ENCODE data around the gene MROH2B.

Gene MROH2B

GRCh38 chr5:41012318-41012717 is 58.8 kb downstream of the MROH2B start:
- no peak for DNase-seq

- DNase-seq: no peak
Measured at GRCh38 chr5:41010572-41010971, 60.6 kb downstream of the MROH2B start.

DNA sequence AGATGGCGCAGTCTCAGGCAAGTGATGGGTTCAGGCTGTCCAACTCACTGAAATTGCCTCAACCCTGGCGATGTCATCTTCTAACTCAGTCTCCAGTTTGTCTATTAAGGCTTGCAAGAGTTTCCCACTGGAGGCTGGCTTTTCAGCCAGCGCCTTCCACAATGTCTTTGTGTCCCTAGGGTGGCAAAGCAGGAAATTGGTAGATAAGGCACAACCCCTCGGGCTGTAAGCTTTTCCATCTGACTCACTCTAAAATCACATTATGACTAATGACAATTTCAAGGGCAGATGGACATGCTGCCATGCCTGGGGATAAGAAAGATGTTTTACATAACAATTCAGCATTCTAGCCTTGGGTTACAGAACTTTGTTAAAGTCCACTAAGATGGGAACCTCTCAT is 61.9 kb downstream of the MROH2B start:
- no peak for DNase-seq

- DNase-seq: no peak
Measured at GRCh38 chr5:41004931-41005330, 66.2 kb downstream of the MROH2B start.

DNA sequence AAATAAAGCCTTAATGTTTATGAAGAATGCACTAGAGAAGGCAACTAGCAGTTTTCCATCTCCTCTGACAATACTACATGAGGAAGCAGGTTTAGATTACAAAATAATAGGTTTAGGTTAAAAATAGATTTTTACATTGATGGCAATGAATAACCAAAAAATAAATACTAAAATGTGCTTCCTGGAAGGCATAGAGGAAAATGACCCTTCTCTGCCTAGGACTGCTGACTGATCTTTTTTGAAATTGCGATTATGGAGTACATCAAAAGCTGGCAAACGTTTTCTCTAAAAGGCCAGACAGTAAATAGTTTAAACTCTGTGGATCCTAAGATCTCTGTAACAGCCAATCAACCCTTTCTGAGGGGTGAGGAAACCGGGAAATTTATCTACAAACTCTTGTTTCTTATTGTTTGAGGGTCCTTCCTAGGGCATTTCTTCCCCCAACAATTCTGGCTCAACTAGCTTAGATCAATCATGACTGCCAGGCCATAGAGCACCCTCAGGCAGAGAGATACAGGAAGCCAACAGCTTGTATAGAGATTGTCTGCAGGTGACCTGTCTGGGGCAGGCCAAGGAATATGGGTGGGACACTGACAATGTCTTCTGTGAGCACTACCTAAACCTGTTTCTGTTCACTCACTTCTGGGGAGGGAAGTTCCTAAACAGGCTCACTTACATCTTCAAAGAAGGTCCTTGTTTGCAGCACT is 67.3 kb downstream of the MROH2B start:
- DNase-seq: no peak

DNA sequence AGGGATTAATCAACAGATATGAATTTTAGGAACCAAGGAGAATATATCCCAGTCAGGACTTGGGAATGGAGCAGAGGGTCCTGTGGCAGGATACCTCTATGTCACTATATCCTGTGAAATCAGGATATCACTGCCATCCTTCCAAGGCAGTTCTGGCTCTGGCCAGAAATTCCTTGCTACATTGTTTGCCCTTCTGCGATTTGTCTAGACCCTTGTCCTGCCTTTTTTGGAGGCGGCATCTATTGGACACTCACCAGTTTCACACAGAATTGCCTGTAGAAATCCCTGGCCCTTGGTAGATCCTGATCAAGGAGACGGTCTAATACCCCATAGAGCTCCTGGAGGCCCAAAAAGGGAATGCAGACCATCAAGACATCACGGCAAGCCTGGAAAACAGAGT is 71.2 kb downstream of the MROH2B start:
- DNase-seq: no peak

- DNase-seq: no peak
Measured at GRCh38 chr5:40999142-40999541, 72.0 kb downstream of the MROH2B start.

DNA sequence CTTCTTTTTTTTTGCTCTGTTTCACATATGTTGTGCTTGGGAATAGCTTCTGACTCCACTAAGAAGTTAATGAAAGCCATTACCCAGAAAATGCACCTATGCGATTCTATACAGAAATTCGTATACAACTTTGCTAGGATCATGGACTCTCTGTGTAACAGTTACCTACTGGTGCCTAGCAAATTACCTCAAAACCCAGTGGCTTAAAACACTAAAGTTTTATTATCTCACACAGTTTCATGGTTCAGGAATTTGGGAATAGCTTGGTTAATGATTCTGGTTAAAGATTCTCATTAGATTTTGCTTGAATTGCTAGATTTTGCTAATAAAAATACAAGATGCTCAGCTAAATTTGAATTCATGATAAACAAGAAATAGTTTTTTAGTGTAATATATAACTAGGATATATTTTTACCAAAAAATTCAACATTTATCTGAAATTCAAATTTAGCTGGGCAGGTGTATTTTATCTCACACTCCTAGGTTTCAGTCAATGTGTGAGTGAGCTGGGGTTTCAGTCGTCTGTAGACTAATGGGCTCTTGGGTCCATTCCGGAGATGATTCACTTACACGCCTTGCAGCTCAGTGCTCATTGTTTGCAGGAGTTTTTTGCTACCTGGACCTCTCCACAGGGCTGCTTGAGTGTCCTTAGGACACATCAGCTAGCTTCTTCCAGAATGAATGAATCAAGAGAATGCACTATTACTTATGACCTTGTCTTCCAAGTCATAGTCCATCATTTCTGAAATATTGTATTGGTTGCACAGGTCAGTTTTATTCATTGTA is 75.1 kb downstream of the MROH2B start:
- no peak for DNase-seq

- DNase-seq: no peak
Measured at GRCh38 chr5:40991981-40992559, 79.1 kb downstream of the MROH2B start.

DNA sequence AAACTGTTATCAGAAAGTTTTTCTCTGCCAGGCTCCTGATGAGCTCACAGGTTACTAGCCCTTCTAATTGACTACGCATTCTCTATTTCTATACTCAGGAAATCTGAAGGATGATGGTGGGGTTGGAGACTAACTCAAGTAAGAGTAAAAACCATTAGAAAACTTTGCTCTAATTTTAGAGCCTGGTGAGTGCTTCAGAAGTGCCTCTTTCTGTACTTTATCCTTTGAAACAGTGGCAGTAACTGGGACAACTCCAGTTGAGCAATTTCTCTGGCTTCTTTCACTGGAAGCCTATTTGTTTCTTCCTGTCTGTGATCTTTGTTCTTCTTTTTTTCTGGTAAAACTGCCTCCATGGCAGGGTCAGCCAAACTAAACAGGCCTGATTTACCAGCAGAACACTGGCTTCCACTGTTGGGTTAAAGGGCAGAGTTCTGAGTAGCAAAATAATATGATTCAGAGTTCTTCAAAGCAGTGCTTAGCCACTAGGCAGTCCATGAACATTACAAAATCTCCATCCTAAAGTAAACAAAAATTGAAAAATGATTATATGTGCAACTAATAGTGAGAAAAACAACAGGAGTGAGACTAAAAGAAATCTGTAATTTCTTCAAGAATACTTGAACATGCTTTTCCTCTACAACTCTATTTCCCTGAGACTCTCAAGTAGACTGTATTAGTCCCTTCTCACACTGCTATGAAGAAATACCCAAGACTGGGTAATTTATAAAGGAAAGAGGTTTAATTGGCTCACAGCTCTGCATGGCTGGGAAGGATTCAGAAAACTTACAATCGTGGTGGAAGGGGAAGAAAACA is 79.8 kb downstream of the MROH2B start:
- DNase-seq: no peak

GRCh38 chr5:40988746-40989510 is 82.2 kb downstream of the MROH2B start:
- no peak for DNase-seq

DNA sequence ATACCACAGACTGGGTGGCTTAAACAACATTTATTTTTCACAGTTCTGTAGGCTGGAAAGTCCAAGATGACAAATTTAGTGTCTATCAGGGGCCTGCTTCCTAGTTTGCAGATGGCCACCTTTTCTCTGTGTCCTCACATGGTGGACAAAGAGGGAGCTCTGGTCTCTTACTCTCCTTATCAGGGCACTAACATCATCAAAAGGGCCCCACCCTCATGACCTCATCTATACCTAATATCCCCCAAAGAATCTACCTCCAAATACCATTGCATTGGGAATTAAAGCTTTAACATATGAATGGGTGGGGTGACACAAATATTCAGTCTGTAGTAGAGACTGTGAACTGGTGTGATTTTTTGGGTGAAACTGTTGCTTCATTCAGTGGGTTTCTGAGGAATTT is 83.8 kb downstream of the MROH2B start:
- DNase-seq: no peak

DNA sequence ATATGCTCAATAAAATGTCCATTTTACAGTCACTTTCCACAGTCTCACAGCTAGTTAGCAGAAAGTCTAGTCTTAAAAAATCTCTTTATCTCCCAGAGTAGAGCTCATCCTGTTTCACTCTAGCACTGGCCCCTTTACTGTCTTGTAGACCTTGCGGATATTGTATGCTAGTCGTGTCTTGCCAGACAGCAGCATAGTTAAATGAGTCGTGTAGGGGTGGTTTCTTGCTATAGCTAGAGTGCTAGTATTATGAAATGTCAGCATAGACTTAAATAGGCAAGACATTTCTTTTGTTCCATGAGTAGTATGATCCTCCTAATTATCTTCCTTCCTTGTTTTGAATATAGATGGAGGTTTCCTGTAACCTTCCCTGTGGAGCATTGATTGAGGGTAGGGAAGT is 84.5 kb downstream of the MROH2B start:
- DNase-seq: no peak

GRCh38 chr5:40985501-40985900 is 85.6 kb downstream of the MROH2B start:
- no peak for DNase-seq

DNA sequence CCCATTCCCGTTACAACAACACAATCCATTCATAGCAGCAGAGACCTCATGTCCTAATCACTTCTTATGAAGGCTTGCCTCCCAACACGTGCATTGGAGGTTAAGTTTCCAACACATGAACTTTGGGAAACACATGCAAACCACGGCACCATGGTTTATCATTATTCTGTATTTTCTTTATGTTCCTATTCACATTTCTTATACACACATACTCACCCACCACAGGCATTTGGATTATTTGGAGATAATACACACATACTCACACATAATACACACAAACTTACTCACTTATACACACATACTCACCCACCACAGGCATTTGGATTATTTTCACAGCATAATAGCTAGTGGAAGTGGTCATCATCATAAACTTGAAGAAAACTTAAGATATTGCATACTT is 86.3 kb downstream of the MROH2B start:
- no peak for DNase-seq

DNA sequence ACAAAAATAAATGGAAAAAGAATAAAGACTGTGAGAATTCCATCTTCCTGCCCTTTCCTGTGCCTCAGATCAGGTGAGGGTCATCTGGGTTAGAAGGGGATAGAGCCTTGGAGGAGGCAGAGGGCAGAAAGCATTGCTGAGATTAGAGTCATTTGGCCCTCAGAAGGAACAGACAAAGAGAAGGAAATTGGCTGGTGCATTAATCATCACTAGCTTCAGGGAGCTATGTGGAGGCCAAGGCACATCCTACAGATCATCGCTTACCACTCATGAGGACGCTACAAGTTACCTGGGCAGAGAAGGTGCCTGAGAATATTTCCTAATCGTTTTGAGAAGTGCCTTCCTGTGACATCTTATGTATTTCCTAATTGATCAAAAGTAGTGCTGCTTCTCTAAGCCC is 87.4 kb downstream of the MROH2B start:
- no peak for DNase-seq

- no peak for DNase-seq
Measured at GRCh38 chr5:40981420-40981819, 89.7 kb downstream of the MROH2B start.

DNA sequence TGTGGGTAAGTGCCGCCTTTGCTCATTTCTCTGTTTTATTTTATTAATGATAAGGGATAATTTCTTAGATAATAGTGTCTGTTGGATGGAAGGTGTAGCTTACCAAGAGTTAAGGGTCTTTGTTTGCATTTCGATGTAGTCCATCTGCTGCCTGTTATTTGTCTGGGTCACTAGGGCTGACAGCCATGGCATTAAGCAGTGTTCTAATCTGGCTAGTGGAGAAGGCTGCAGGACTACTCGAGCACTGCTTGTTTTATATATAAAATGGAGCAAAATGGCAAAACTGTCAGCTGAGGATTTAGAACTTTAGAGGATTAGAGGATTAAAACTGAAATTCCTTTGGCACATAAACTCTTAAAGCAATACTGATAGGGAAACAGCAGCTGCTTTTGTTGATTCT is 94.3 kb downstream of the MROH2B start:
- DNase-seq: no peak

- no peak for DNase-seq
Measured at GRCh38 chr5:40976041-40976440, 95.1 kb downstream of the MROH2B start.

DNA sequence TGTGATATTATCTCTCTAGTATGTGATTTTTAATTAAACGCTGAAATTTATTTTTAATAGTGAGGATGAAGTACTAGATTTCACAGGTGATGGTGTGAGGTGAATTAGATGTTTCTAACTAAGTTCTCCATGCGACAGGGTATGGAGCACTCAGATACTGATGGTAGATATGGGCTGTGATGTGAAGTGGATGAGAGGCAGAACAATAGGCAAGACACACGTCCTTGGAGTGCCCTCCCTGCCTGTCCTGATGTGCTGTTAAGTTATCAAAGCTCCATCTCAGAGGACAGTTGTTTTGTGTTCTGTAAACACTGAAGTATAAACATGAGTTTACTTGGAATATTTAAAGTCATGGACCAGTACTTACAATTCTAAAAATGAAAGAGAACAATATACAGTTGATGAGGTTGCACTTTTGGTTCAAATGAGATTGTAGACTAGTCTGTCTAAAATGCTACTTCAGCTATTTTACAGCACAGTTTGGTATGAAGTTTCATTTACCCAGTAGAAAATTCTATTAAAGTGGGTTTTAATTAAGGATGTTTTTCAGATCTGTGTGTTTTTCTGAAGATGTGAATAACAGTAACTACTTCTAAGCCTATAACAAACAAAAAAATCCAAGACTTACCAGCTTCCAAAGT is 97.7 kb downstream of the MROH2B start:
- DNase-seq: no peak

DNA sequence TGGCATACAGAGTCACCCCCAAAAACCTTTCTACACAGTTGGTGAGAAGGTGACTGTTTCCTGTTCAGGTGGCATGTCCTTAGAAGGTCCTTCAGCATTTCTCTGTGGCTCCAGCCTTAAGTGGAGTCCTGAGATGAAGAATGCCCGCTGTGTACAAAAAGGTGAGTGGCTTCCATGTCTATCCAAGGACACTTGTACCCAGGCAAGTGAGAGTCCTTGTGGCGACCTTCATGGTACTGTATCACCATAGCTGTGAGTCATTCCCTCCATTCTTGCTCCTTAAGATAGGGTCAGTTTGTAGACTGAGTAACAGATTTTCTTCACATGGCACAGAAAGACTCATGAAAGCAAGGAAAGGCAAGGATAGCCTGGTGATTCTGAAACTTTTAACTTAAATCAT is 98.7 kb downstream of the MROH2B start:
- DNase-seq: no peak

Measured in activated gamma-delta T cell treated with Interleukin-2 at 50 U/mL for 16 hours (primary cell).